Ectodermal cell (in vitro differentiated cells): ENCODE measurements around the gene SEL1L.
"Not testable (repeated sequence)": the region's sequence is repeated elsewhere in the genome, so short reads cannot be mapped to it uniquely, and the experiment has no call there.

Experiments used
- H3K27ac ChIP-seq: 2 replicates; pipeline ENCODE4 v1.7.0; 2013; ENCODE audit warnings: mild to moderate bottlenecking, low read depth, low read length; ENCODE audit not compliant: insufficient read depth, poor library complexity, severe bottlenecking
- H3K27me3 ChIP-seq: 2 replicates; pipeline ENCODE4 v1.7.0; 2013; ENCODE audit warnings: mild to moderate bottlenecking, low read length; ENCODE audit not compliant: insufficient read depth, control insufficient read depth, poor library complexity, severe bottlenecking
- H3K36me3 ChIP-seq: one replicate; pipeline ENCODE4 v1.7.0; 2013; ENCODE audit warnings: low read length; ENCODE audit not compliant: control insufficient read depth, insufficient read depth
- H3K4me1 ChIP-seq: one replicate; pipeline ENCODE4 v1.7.0; 2013; ENCODE audit warnings: low read length; ENCODE audit not compliant: control insufficient read depth, insufficient read depth
- H3K4me3 ChIP-seq: 2 replicates; pipeline ENCODE4 v1.7.0; 2013; ENCODE audit warnings: low read depth, low read length, control low read depth; ENCODE audit not compliant: insufficient read depth
- H3K9me3 ChIP-seq: 2 replicates; pipeline ENCODE4 v1.7.0; 2013; ENCODE audit warnings: mild to moderate bottlenecking, low read length, moderate library complexity; ENCODE audit not compliant: control insufficient read depth
- WGBS, 2 experiments: methylation state at CpG; one replicate each; pipeline ENCODE4 v1.1.7; 2013; ENCODE audit warnings: missing lambda C conversion rate in 2 of 2; 5-methylcytosine and 5-hydroxymethylcytosine counted together

Gene SEL1L

GRCh38 chr14:81529391-81529790, 4.3 kb downstream of the SEL1L start:
- Histone ChIP-seq H3K9me3 (no peaks in the 10 kb centered on the region), H3K27ac (no peak overlapping the region), H3K4me1 (no peaks in the 10 kb centered on the region), H3K36me3 (peaks cover 5% of the 10 kb centered on the region), H3K4me3 (no peak overlapping the region), H3K27me3 (no peaks in the 10 kb centered on the region)
- WGBS, 2 experiments: 81 to 84% methylated on average over 1 of the region's 2 CpGs

- Histone ChIP-seq H3K27me3 (no peaks in the 10 kb centered on the region), H3K4me3 (no peak overlapping the region), H3K36me3 (peaks cover 5% of the 10 kb centered on the region), H3K4me1 (peaks cover 3% of the 10 kb centered on the region), H3K9me3 (no peaks in the 10 kb centered on the region), H3K27ac (no peak overlapping the region)
- 100% methylated on average over 1 of the region's 1 CpG for WGBS, 2 experiments
Observed at GRCh38 chr14:81525129-81525528, 8.5 kb downstream of the SEL1L start.

GRCh38 chr14:81523616-81524015, 10.0 kb downstream of the SEL1L start:
- no peaks in the 10 kb centered on the region for H3K27me3 ChIP-seq
- H3K36me3 ChIP-seq: peaks cover 5% of the 10 kb centered on the region
- H3K4me3 ChIP-seq: no peak overlapping the region
- H3K4me1 ChIP-seq: peaks cover 3% of the 10 kb centered on the region
- no peak overlapping the region for H3K27ac ChIP-seq
- no peaks in the 10 kb centered on the region for H3K9me3 ChIP-seq
- WGBS, 2 experiments: 91 to 95% methylated on average over 2 of the region's 2 CpGs

GRCh38 chr14:81523016-81523415, 10.6 kb downstream of the SEL1L start:
- no peak overlapping the region for H3K27ac ChIP-seq
- no peaks in the 10 kb centered on the region for H3K9me3 ChIP-seq
- H3K27me3 ChIP-seq: no peaks in the 10 kb centered on the region
- peaks cover 5% of the 10 kb centered on the region for H3K36me3 ChIP-seq
- H3K4me1 ChIP-seq: peaks cover 3% of the 10 kb centered on the region
- 89 to 98% methylated on average over 4 of the region's 4 CpGs for WGBS, 2 experiments
- H3K4me3 ChIP-seq: no peak overlapping the region

GRCh38 chr14:81521356-81521755, 12.3 kb downstream of the SEL1L start:
- WGBS, 2 experiments: 92 to 94% methylated on average over 2 to 4 of the region's 4 CpGs
- H3K27ac ChIP-seq: no peak overlapping the region
- H3K9me3 ChIP-seq: no peaks in the 10 kb centered on the region
- peaks cover 3% of the 10 kb centered on the region for H3K4me1 ChIP-seq
- peaks cover 5% of the 10 kb centered on the region for H3K36me3 ChIP-seq
- H3K27me3 ChIP-seq: no peaks in the 10 kb centered on the region
- no peak overlapping the region for H3K4me3 ChIP-seq

- 89 to 93% methylated on average over 3 of the region's 3 CpGs for WGBS, 2 experiments
- Histone ChIP-seq H3K36me3 (no peaks in the 10 kb centered on the region), H3K4me3 (no peak overlapping the region), H3K27me3 (no peaks in the 10 kb centered on the region), H3K27ac (peak overlapping the region; percentile 13), H3K4me1 (peaks cover 3% of the 10 kb centered on the region), H3K9me3 (no peaks in the 10 kb centered on the region)
Observed at GRCh38 chr14:81519200-81520011, 14.2 kb downstream of the SEL1L start.

GRCh38 chr14:81517798-81518398, 15.8 kb downstream of the SEL1L start:
- Histone ChIP-seq H3K27ac (no peak overlapping the region), H3K4me3 (no peak overlapping the region), H3K4me1 (no peaks in the 10 kb centered on the region), H3K36me3 (no peaks in the 10 kb centered on the region), H3K9me3 (no peaks in the 10 kb centered on the region), H3K27me3 (no peaks in the 10 kb centered on the region)
- WGBS, 2 experiments: 94 to 96% methylated on average over 6 to 7 of the region's 7 CpGs

- no peaks in the 10 kb centered on the region for H3K27me3 ChIP-seq
- no peaks in the 10 kb centered on the region for H3K9me3 ChIP-seq
- H3K4me1 ChIP-seq: no peaks in the 10 kb centered on the region
- no peak overlapping the region for H3K27ac ChIP-seq
- no peaks in the 10 kb centered on the region for H3K36me3 ChIP-seq
- no peak overlapping the region for H3K4me3 ChIP-seq
- 54 to 66% methylated on average over 2 of the region's 2 CpGs for whole genome bisulfite sequencing, 2 experiments
Observed at GRCh38 chr14:81516986-81517797, 16.5 kb downstream of the SEL1L start.

- not testable (repeated sequence) for H3K4me1 ChIP-seq, H3K4me3 ChIP-seq, H3K36me3 ChIP-seq, H3K27me3 ChIP-seq, H3K9me3 ChIP-seq, H3K27ac ChIP-seq
- 95 to 98% methylated on average over 8 of the region's 8 CpGs for WGBS, 2 experiments
Observed at GRCh38 chr14:81515927-81516326, 17.7 kb downstream of the SEL1L start.

GRCh38 chr14:81512826-81513225, 20.8 kb downstream of the SEL1L start:
- not testable (repeated sequence) for H3K4me1 ChIP-seq, H3K27me3 ChIP-seq, H3K4me3 ChIP-seq, H3K9me3 ChIP-seq, H3K36me3 ChIP-seq, H3K27ac ChIP-seq
- WGBS, 2 experiments: 95 to 96% methylated on average over 6 of the region's 6 CpGs
